K562 (cell line): ENCODE results near the gene TRIP6. TPM values are rescaled to one million over a fixed set of nuclear protein-coding genes. Genes with fewer than 3 reads are reported as not detected.
A peak's percentile ranks its signal among the peaks of the same experiment; 100 is the strongest.

Source experiments
- ARID1B ChIP-seq: fragments of 450-650 bp; IDR thresholded peaks from 2 replicates; pipeline ENCODE4 v1.6.1; 2016; ENCODE audit warnings: antibody characterized with exemption, mild to moderate bottlenecking, inconsistent platforms
- ATF1 ChIP-seq, 2 experiments: fragments of 450-650 bp in 1 of 2; IDR thresholded peaks; 2 replicates each; pipeline ENCODE4 v1.6.1; 2016; ENCODE audit warnings: missing compliant biosample characterization in 1 of 2, missing genetic modification characterization in 1 of 2
- BRD4 ChIP-seq: fragments of 200-600 bp; sonication (generic); IDR thresholded peaks from 2 replicates; pipeline ENCODE4 v1.6.1; 2017; ENCODE audit warnings: inconsistent platforms
- E2F3 ChIP-seq: fragments of 250-450 bp; sonication (Bioruptor Pico); IDR thresholded peaks from 2 replicates; pipeline ENCODE4 v1.4.0; 2020; ENCODE audit warnings: mild to moderate bottlenecking
- E4F1 ChIP-seq: fragments of 250-450 bp; sonication (Bioruptor Pico); IDR thresholded peaks from 2 replicates; pipeline ENCODE4 v1.5.0; 2021; ENCODE audit warnings: mild to moderate bottlenecking, borderline replicate concordance
- FOXP4 ChIP-seq: sonication (generic); formaldehyde crosslinking; IDR thresholded peaks from 2 replicates; pipeline ENCODE4 v1.8.0; 2022; ENCODE audit warnings: mild to moderate bottlenecking, missing genetic modification reagents, borderline replicate concordance
- HOXB6 ChIP-seq: fragments of 250-450 bp; sonication (Bioruptor Pico); IDR thresholded peaks from 2 replicates; pipeline ENCODE4 v1.5.1; 2022; ENCODE audit warnings: mild to moderate bottlenecking, borderline replicate concordance
- IRF9 ChIP-seq: fragments of 450-650 bp; IDR thresholded peaks from 2 replicates; pipeline ENCODE4 v1.6.1; 2016; ENCODE audit warnings: missing biosample characterization, missing genetic modification characterization
- MAX ChIP-seq: sonication (generic); formaldehyde crosslinking; IDR thresholded peaks from 2 replicates; pipeline ENCODE4 v1.9.0; 2022; ENCODE audit warnings: mild to moderate bottlenecking, missing genetic modification reagents
- PCBP1 ChIP-seq: fragments of 200-400 bp; formaldehyde crosslinking; IDR thresholded peaks from 2 replicates; pipeline ENCODE4 v1.6.1; 2018; ENCODE audit warnings: mild to moderate bottlenecking, low read depth, low read length; ENCODE audit not compliant: poor library complexity, severe bottlenecking
- RAD51 ChIP-seq: fragments of 450-650 bp; IDR thresholded peaks from 2 replicates; pipeline ENCODE4 v1.7.1; 2016; ENCODE audit warnings: low read depth, mild to moderate bottlenecking, borderline replicate concordance
- RBM14 ChIP-seq: fragments of 200-400 bp; formaldehyde crosslinking; IDR thresholded peaks from 2 replicates; pipeline ENCODE4 v1.6.1; 2018; ENCODE audit warnings: low read depth, mild to moderate bottlenecking, low read length, moderate library complexity, borderline replicate concordance; ENCODE audit not compliant: insufficient read depth
- TFAM ChIP-seq: fragments of 250-450 bp; sonication (Bioruptor Pico); conservative IDR thresholded peaks from 2 replicates; pipeline ENCODE4 v1.5.0; 2021; ENCODE audit warnings: mild to moderate bottlenecking, moderate library complexity
- TRIM25 ChIP-seq: fragments of 450-650 bp; IDR thresholded peaks from 2 replicates; pipeline ENCODE4 v1.7.0; 2016; ENCODE audit warnings: borderline replicate concordance
- ZHX1 ChIP-seq: fragments of 150-350 bp; conservative IDR thresholded peaks from 2 replicates; pipeline ENCODE4 v1.6.1; 2014; ENCODE audit warnings: low read length
- ZNF316 ChIP-seq: fragments of 450-650 bp; IDR thresholded peaks from 2 replicates; pipeline ENCODE4 v1.6.1; 2016
- polyA plus RNA-seq, 8 experiments: library from polyadenylated mRNA; depleted of rRNA in 4 of 8; stranded (reverse) in 5 of 8; unstranded in 3 of 8; fragments of >200 nt; fragmentation: Nextera tagmentation in 2 of 8; fragmentation: Illumina TruSeq in 1 of 8; extraction: Ambion mirVana in 2 of 8; extraction: Trizol in 1 of 8; gene quantifications; 2 replicates each; pipeline versions ENCODE4 v1.2.1 to v1.2.3, GENCODE V29; 2011 to 2014; ENCODE audit warnings: inconsistent platforms in 1 of 8, missing spikeins in 1 of 8
- total RNA-seq, 7 experiments: library from RNA; depleted of rRNA in 6 of 7; stranded (reverse); fragments of >200 nt in 6 of 7; fragmentation: Illumina TruSeq in 2 of 7; extraction: Trizol in 2 of 7; gene quantifications; 2 replicates each; pipeline versions ENCODE4 v1.2.1 to v1.2.3, GENCODE V29; 2011 to 2021; ENCODE audit warnings: low replicate concordance in 1 of 7

TRIP6 gene
- total and polyA plus RNA-seq, 9 of the 15 experiments (the other 6 are each of a cell fraction or from before 2014, with no cell fraction given), result 5.9 to 141 (median 54.0) TPM

- no peak for TF ChIP-seq ZHX1
- no peak for TF ChIP-seq HOXB6
- no peak for TF ChIP-seq TRIM25
- no peak for TF ChIP-seq E2F3 (CRISPR knock-in tag)
- peak; percentile 20 for TF ChIP-seq PCBP1
- TF ChIP-seq IRF9 (tag), result no peak
- no peak for TF ChIP-seq FOXP4 (CRISPR knock-in tag)
- no peak for TF ChIP-seq ARID1B
- no peak for TF ChIP-seq RAD51
- no peak for TF ChIP-seq MAX
- TF ChIP-seq E4F1 (CRISPR knock-in tag), result no peak
- no peak for TF ChIP-seq BRD4
- TF ChIP-seq RBM14, result 0 out of 2 replicates have a peak, but pooled peaks have one; percentile 73
- TF ChIP-seq TFAM (CRISPR knock-in tag), result no peak
- TF ChIP-seq ZNF316, result no peak
- TF ChIP-seq ATF1 (CRISPR knock-in tag; IDR thresholded peaks at IDR 0.05), result no peak
- no peak for TF ChIP-seq ATF1 (tag; IDR thresholded peaks at IDR 0.05)
Observed at GRCh38 chr7:100865938-100866728, 1.1 kb upstream of the TRIP6 start (continued).
